ENCODE results near the gene ALKBH3. TPM values are rescaled to one million over a fixed set of nuclear protein-coding genes. Genes with fewer than 3 reads are reported as not detected.
A peak's percentile ranks its signal among the peaks of the same experiment; 100 is the strongest.

ALKBH3 gene
- total RNA-seq, 1 donor from 2014 or later, result 27.3 TPM

DNA sequence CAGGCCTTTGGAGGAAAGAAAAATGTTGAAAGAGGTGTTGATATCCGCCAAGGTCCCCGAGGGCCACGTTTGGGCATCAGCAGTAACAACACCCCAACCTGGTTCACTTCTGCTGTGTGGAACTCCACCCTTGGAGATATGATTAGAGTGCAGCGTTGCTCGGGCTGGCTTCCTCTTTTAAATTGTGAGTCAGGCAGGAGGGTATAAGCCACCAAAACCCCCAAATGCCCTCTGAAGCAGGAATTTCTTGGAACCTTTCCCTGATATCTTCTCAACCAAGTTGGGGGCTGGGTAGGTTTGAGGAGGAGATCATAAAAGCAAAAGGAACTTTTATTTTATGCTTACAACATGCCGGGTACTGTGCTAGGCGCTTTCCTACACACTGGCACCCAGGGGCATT is 55.4 kb downstream of the ALKBH3 start:
- no peak for DNase-seq (ENCODE audit: low spot score)
- Mint-ChIP-seq H3K4me1 (ENCODE audit: unreplicated experiment) (peaks cover 2% of the 10 kb centered on the region), H3K27ac (ENCODE audit: unreplicated experiment) (no peak overlapping the region), H3K9me3 (ENCODE audit: unreplicated experiment) (no peaks in the 10 kb centered on the region), H3K36me3 (ENCODE audit: low read depth, unreplicated experiment) (no peaks in the 10 kb centered on the region), H3K27me3 (ENCODE audit: unreplicated experiment) (peaks cover 16% of the 10 kb centered on the region), H3K4me3 (ENCODE audit: unreplicated experiment) (no peak overlapping the region)
- TF ChIP-seq, protein P1, sequence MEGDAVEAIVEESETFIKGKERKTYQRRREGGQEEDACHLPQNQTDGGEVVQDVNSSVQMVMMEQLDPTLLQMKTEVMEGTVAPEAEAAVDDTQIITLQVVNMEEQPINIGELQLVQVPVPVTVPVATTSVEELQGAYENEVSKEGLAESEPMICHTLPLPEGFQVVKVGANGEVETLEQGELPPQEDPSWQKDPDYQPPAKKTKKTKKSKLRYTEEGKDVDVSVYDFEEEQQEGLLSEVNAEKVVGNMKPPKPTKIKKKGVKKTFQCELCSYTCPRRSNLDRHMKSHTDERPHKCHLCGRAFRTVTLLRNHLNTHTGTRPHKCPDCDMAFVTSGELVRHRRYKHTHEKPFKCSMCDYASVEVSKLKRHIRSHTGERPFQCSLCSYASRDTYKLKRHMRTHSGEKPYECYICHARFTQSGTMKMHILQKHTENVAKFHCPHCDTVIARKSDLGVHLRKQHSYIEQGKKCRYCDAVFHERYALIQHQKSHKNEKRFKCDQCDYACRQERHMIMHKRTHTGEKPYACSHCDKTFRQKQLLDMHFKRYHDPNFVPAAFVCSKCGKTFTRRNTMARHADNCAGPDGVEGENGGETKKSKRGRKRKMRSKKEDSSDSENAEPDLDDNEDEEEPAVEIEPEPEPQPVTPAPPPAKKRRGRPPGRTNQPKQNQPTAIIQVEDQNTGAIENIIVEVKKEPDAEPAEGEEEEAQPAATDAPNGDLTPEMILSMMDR (IDR thresholded peaks at IDR 0.05; ENCODE audit: unreplicated experiment), result no peak

DNA sequence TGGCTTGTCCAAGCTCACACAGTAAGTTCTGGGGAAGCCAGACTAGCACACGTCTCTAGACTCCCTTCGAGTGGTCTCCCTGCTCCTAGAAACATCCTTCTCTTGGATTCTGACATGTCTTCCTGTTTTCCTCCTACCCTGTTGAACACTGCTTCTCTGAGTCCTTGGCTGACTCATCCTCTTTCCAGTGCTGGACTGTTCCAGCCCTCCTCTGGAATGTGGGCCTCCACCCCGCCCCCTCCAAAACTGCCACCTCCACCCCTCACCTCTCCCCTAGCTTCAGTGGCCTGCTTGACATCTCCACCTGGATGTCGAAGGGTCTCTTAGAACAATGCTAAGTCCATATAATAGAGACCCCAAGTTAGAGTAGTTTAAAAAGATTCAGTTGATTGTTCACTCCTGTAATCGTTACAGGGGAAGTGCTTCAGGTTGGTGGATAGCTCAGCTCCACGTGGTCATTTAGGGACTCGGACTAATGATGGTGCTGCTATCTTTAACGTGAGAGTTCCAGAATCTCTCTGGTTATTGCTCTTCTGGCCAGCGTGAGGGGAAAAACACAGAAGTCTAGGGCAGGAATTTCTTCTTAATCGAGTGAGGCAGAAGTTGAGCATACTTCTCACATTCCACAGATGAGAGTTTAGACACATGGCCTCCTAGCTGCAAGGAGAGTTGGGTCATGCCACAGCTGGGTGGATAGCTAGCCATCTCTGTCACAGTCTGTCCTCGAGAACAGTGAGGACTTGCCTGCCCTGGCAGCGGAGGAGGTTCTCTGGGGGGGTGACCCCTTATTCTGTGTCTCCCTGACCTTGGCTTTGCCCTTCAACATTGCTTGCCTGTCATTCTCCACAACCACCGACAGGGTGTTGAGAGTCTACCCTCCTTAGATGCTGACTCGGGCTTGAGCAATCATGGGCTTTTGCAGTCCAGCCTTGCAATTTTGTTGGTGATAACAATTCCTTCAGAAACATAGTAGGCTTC is 57.1 kb downstream of the ALKBH3 start:
- H3K27me3 Mint-ChIP-seq (ENCODE audit: unreplicated experiment), result peaks cover 21% of the 10 kb centered on the region
- DNase-seq (ENCODE audit: low spot score), result no peak

DNA sequence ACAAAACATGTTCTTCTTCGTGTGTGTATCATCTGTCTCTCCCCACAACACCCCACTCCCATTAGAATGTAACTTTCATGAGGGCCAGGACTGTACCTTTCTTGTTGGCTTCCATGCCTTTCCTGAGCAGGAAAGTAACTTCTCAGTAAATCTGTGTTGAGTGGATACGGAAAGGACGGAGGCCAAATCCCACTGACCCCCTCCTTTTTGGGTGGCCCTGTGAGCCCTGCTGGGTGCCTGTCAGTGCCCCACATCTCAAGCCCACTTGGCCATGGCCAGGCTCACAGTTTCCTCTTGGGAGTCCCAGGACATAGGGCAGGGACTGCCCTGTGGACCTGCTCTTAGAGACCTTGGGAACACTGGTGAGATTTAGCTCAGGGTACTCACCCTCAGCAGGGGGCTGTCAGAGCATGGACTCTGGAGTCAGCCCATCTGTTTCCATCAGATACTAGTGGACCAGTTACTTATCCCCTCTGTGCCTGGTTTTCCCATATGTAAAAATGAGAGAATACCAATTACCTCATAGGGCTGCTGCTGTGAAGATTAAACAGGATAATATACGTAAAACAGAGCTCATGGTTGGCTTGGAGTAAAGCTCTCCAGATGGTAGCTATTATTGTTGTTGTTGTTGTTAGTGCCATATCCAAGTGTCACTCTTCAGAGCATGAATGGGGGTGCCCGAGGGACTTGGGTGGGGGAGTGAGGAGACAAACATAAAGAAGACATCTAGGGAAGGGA is 60.8 kb downstream of the ALKBH3 start:
- H3K36me3 Mint-ChIP-seq (ENCODE audit: low read depth, unreplicated experiment), result peaks cover 3% of the 10 kb centered on the region

More for the DNA sequence above, 57.1 kb downstream of the ALKBH3 start:
- Mint-ChIP-seq H3K36me3 (ENCODE audit: low read depth, unreplicated experiment) (no peaks in the 10 kb centered on the region), H3K27ac (ENCODE audit: unreplicated experiment) (no peak overlapping the region), H3K9me3 (ENCODE audit: unreplicated experiment) (no peaks in the 10 kb centered on the region), H3K4me1 (ENCODE audit: unreplicated experiment) (peaks cover 4% of the 10 kb centered on the region), H3K4me3 (ENCODE audit: unreplicated experiment) (no peak overlapping the region)
- TF ChIP-seq, protein P1 (IDR thresholded peaks at IDR 0.05; ENCODE audit: unreplicated experiment), result no peak

DNA sequence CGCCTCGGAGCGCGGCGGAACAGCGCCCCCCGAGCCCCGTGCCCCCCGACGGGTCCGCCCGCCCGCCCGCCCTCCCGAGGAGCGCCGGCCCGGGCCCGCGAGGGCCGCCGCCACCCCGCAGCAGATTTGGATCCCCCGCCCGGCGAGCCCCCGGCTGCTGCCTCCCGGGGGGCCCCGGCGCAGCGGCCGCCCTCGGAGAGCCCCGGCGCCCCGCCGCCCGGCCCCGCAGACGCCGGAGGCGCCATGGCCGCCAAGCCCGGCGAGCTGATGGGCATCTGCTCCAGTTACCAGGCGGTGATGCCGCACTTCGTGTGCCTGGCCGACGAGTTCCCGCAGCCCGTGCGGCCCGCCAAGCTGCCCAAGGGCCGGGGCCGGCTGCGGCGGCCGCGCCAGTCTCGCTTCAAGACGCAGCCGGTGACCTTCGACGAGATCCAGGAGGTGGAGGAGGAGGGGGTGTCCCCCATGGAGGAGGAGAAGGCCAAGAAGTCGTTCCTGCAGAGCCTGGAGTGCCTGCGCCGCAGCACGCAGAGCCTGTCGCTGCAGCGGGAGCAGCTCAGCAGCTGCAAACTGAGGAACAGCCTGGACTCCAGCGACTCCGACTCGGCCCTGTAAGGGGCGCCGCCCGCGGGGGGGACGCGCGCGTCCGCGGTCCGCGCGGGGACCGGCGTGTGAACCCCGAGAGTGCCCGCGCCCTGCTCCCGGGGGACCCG is 62.2 kb downstream of the ALKBH3 start:
- H3K4me3 Mint-ChIP-seq (ENCODE audit: unreplicated experiment), result no peak overlapping the region
- TF ChIP-seq, protein P1 (IDR thresholded peaks at IDR 0.05; ENCODE audit: unreplicated experiment), result no peak
- peaks cover 32% of the 10 kb centered on the region for H3K27me3 Mint-ChIP-seq (ENCODE audit: unreplicated experiment)
- peak; percentile 22 for DNase-seq (ENCODE audit: low spot score)
- H3K4me1 Mint-ChIP-seq (ENCODE audit: unreplicated experiment), result peaks cover 8% of the 10 kb centered on the region
- peaks cover 3% of the 10 kb centered on the region for H3K36me3 Mint-ChIP-seq (ENCODE audit: low read depth, unreplicated experiment)
- no peak overlapping the region for H3K27ac Mint-ChIP-seq (ENCODE audit: unreplicated experiment)
- H3K9me3 Mint-ChIP-seq (ENCODE audit: unreplicated experiment), result no peaks in the 10 kb centered on the region

More for the DNA sequence above, 60.8 kb downstream of the ALKBH3 start:
- Mint-ChIP-seq H3K9me3 (ENCODE audit: unreplicated experiment) (no peaks in the 10 kb centered on the region), H3K27ac (ENCODE audit: unreplicated experiment) (peak overlapping the region; percentile 8), H3K4me1 (ENCODE audit: unreplicated experiment) (peaks cover 8% of the 10 kb centered on the region), H3K4me3 (ENCODE audit: unreplicated experiment) (peak overlapping the region; percentile 89), H3K27me3 (ENCODE audit: unreplicated experiment) (peaks cover 28% of the 10 kb centered on the region)
- DNase-seq (ENCODE audit: low spot score), result no peak
- TF ChIP-seq, protein P1 (IDR thresholded peaks at IDR 0.05; ENCODE audit: unreplicated experiment), result no peak
